HG03280 (cell line): ENCODE results near the gene CCNDBP1.
"Not testable (repeated sequence)": the region's sequence is repeated elsewhere in the genome, so short reads cannot be mapped to it uniquely, and the experiment has no call there.

ENCODE experiments used
- ATAC-seq: cut with Tn5 transposase; IDR thresholded peaks from one replicate; pipeline ENCODE4 v1.9.1; 2021; ENCODE audit warnings: mild to moderate bottlenecking, moderate library complexity; ENCODE audit not compliant: unreplicated experiment

Gene CCNDBP1

DNA sequence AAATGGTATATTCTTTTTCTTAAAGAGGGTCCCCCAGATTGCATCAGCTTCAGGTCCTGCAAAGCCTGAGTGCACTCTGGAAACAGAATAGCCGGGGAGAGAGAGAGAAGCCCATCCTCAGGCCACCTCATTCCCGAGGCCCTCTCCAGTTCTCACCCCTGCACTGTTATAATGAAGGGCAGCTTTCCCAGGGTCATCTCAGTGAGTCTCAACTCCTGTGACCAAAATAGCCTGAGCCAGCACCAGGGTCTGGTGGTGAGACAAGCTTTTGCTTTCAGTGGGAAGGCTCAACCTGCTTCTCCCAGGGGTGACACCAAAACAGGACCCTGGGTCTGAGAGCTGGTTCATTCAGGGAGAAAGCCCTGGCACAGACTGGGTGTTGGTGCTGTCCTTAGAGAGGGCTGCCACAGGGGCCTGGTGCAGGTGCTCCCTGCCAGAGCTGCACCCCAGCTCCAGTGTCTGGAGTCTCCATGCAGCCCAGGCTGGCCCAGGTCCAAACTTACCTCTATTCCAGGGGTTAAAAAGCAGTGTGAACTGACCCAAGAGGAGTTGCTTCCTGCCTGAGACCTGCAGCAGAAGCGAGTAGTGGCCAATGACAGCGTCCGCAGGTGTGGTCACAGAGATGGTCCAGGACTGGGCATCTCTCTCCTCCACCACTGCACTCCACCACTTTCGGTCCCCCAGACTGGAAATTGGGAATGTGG, 29.5 kb downstream of the CCNDBP1 start:
- ATAC-seq, result no peak

DNA sequence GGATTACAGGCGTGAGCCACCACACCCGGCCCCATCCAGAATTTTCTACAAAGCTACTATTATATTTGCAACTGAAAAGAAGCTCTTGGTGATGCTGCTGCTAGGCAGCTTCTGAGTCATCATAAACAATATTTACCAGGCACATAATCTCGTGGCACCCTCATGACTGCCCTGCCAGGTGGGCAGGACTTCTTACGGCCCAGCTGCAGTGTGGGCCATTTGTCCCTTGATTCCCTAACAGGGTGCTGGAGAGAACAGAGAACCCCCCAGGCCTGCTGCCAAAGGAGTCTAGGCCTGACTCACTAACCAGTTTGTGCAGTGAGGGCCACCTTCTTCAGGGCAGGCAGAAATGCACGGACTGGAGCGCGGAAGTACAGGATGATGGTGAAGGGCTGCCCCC, 30.8 kb downstream of the CCNDBP1 start:
- ATAC-seq, result no peak

DNA sequence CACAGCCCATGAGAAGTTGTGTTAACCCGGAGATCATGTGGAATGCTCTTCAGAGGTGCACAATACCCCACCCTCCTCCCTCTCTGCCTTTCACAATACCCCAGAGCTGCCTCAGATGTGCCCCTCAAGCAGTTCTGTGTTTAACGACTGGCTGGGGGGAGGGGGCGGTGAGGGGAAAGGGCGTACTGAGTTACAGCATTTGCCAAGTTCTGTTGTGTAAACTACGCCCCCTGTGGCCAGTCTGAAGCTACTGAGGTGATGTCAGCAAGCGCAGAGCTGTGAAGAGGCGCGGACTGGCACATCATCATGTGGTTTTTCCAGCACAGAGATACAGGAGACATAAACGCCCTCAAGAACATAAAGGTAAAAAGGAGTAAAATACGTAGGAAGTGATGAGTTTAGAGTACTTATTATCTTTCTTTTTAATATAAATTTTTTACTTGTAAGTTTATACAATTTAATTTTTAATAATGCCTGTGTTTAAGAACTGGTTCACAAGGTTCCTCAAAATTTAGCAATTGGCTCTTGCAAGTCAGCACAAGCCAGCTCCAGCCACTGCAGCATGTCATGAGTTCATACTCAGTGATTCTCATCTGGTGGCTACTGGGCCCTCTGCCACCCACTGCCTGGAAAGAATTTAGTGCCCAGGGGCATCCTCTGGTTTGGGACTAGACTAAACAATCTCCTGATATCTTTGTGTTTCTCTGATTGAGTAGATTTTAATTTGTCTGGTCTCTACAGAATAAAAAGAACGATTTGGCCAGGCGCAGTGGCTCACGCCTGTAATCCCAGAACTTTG, 33.9 kb downstream of the CCNDBP1 start:
- no peak for ATAC-seq

DNA sequence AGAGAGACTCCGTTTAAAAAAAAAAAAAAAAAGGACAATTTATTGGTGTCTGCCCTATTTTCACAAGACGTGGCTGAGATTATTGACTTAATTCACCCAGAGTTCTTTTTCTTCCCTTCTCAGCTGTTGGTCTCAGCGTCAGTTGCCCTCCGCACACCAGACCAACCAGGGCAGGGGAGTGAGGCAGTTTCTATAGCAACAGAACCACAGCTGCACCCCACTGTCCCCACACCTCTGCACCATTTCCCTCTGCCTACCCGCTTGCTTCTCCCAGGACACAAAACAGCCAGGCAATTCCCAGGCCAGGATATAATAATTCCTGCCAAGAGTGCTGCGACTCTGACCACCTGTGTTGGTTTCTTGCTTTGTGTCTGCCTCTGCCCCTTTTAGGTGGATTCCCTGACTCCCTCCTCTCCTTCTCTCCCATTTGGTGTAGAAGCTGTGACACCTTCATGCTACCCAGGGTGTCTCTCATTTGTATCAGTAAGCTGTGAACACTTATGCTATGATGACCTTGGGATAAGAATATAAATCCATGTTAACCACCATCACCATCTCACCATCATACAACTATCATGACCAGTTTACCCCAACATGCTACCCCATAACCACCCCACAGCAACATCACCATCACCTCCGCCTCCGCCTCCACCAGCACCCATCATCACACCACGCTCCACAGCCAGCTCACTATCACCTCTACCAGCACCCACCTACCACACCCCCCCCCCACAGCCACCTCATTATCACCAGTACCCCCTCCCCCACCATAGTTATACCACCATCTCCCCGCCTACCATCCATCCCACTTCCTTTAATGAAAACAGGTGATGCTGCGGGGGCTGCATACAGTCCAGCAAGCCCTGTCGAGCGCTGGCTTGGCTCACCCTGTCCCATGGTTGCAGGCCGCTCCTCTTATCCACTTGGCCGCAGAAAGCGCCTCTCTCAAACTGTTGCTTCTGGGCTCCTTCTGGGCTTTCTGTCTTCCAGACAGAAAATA, 35.0 kb downstream of the CCNDBP1 start:
- no peak for ATAC-seq

DNA sequence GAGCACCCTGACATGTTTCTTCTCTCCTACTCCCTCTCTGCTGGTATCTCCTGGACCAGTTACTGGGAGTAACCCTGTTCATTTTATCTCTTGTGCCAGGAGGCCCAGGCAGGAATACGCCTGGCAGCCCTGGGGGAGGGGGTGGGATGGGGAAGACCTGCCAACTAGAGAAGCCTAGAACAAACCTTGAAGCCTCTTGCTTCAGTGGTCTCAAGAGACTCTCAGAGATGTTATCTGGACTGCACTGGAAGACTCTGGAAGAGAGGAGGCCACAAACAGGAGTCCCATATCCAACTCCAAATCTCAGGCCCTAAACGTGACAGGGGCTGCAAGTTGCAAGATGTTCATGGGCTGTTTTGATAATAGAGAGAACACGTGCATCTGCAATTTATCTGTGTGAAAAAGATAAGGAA, 35.8 kb downstream of the CCNDBP1 start, which contains the start of gene EPB42:
EPB42 (minus strand) TSS at position 28 of the 413 bp plus-strand sequence. CDS start 193 bp downstream, outside the sequence.
- no peak for ATAC-seq

DNA sequence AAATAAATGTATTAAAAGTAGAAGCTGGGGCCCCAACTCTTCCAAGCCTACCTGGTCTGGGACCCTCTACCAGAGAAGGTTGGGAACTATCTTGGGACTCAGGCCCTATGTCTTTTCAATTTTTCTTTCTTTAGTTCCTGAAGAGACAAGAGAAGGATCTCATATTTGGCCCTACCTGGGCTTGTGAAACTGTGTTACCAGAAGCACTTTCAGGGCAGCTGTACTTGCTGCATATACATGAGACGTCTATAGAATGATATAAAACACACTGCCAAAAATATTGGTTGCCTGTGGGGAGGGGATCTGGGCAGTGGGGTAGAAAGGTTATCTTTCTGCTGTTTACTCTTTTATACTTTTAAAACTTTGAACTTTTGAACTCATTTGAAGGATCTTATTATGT, 36.2 kb downstream of the CCNDBP1 start:
- no peak for ATAC-seq

DNA sequence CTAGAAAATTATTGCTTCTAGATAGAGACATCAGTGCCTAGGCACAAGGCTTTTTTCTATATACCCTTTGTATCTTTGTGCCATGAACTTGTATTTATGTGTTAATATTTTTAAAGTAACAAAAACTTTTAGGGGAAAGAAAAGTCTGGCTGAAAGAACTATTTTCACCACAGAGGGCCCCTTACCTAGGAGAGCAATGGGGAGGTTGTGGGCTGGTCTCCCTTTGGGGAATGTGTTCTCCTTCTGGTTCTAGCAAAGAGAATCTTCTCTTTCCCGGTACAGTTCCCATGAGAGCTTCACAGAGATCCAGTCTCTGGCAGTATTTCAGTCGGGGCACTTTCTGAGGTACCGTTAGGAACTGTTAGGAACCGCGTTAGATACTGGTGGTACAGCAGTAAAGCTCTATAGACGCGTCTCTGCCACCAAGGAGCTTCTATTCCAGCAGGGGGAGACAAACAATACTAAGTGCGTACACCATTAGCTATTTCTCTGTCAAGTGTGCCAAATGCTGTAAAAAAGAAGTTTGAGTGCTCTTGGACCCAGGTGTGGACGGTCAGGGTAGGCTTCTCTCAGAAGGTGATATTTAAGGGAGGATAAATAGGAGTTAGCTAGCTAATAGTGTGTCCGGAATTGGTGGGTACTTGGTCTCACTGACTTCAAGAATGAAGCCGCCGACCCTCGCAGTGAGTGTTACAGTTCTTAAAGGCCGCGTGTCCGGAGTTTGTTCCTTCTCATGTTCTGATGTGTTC, 40.2 kb downstream of the CCNDBP1 start:
- no peak for ATAC-seq

DNA sequence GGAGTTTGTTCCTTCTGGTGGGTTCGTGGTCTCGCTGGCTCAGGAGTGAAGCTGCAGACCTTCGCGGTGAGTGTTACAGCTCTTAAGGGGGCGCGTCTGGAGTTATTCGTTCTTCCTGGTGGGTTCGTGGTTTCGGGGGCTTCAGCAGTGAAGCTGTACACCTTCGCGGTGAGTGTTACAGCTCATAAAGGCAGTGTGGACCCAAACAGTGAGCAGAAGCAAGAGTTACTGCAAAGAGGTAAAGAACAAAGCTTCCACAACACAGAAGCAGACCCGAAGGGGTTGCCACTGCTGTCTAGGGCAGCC, 40.7 kb downstream of the CCNDBP1 start:
- not testable (repeated sequence) for ATAC-seq

DNA sequence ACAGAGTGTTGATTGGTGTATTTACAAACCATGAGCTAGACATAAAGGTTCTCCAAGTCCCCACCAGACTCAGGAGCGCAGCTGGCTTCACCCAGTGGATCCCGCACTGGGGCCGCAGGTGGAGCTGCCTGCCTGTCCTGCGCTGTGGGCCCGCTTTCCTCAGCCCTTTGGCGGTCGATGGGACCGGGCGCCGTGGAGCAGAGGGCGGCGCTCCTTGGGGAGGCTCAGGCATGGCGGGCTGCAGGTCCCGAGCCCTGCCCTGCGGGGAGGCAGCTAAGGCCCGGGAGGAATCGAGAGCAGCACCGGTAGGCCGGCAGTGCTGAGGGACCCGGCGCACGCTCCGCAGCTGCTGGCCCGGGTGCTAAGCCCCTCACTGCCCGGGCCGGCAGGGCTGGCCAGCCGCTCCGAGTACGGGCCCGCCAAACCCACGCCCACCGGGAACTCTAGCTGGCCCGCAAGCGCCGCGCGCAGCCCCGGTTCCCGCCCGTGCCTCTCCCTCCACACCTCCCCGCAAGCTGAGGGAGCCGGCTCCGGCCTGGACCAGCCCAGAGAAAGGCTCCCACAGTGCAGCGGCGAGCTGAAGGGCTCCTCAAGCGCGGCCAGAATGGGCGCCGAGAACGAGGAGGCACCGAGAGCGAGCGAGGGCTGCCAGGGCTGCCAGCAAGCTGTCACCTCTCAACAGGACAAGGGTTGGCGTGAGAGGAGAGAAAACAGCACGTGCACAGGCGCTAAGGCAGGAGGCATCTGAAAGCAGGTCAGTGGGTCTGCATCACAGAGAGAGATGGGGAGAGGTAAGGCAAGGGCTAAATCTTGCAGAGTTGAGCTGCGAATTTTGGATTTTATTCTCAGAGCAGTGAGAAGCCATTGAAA, 41.5 kb downstream of the CCNDBP1 start:
- ATAC-seq, result no peak

DNA sequence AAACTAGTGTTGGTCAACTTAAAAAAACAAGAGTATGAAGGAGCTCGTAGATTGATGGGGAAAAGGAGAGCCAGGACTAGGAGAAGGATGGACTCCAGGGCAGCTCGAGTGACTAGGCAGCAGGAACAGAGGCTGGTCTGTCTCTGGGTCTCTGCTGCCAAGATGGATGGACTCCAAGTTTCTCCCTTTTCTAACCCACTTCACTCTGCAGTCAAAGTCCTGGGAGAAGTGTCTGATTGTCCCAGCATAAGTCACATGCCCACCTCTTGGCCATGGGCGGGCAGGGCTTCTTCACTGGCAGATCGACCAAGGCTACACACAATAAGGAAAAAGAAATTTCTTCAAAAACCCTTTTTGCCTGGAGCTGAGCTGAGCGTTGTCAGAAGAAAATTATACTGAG, 44.8 kb downstream of the CCNDBP1 start:
- no peak for ATAC-seq

DNA sequence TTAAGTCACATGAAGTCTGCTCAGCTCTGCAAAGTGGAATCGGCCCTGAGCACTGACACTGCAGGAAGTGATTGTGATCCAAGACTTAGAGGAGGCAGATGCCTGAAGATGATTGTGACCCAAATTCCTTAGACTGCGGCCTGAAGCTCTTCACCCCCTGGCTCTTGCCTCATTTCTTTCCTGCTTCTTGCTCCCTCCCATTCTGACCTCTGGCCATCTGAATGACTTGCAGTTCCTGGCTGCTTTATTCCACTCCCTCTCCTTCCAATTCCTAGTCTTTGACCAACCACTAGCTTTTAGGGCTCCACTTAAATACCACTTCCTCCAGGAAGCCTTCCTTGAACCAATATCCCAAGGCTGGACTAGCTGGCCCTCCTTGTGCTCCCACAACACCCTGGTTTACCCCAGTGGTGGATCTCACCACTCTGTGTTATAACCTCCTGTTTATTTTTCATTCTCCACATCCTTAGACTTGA, 45.5 kb downstream of the CCNDBP1 start:
- no peak for ATAC-seq

DNA sequence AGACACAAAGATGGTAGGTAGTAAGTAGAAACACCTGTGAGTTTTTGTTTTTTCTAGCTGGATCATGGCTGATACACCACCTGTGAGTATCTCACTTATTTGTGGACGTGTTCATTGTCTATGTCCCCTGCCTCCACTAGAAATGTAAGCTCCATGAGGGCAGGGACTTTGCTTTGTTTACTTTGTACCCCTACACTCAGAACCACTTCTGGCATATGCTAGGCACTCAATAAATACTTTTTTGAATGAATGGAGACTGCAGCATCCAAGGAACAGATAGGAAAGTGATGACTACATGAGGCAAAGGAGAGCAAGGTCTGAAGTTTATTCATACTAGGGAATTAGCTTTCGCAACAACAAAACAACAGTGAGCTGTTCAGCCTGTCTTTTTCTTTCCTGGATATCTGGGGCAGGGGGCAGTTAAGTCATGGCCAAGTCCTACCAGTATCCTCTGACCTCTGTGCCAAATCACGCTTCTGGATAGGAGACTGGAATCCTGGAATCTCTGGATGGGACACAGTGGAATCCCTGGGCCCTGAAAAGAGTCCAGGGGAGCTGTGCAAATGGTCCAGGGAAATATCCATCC, 47.2 kb downstream of the CCNDBP1 start:
- ATAC-seq, result no peak

DNA sequence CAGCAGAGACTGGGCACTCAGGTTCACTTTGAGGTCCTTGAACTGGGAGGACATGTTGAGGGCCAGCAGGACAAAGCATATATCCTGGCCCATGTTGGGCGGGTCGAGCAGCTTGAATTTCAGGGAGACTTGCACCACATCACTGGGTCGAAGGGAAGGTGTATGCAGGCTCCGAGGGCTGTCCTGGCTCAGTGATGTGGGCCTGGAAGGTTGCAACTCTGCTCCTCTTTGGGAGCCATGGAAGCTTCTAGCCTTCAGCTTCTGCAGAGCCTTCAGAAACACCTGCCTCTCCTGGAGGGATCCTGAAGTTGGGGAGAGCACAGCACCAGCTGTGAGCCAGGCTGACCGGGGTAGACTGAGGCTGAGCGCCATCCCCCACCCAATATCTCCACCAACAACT, 50.3 kb downstream of the CCNDBP1 start:
- ATAC-seq, result no peak

DNA sequence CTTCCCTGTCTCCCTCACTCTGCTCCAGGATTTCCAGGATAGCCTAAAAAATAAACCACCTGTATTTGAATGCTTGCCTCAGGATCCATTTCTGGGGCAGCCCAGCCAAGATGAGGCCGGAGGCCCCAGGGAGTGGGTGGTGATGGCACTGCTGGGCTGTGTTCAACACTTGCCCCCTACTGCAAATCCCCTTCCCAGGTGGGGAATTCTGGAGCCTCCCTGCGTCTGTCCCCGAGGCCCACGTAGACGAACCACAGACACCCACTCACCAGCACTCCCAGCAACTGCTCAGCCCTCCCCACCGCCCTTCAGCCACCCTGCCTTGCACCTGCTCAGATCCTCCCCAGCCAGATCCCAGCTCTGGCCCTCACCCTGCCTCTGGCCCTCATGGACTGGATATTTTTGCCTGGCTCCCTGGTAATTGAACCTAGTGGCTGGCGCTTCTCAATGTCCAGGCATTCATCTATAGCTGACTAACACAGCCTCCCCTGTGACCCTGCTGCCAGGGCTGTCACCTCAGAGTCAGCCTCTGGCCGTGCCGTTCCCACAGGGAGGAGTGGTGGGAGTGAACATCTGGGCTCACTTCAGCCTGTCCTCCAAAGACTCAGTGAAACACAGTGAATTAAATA, 52.8 kb downstream of the CCNDBP1 start:
- ATAC-seq, result no peak

DNA sequence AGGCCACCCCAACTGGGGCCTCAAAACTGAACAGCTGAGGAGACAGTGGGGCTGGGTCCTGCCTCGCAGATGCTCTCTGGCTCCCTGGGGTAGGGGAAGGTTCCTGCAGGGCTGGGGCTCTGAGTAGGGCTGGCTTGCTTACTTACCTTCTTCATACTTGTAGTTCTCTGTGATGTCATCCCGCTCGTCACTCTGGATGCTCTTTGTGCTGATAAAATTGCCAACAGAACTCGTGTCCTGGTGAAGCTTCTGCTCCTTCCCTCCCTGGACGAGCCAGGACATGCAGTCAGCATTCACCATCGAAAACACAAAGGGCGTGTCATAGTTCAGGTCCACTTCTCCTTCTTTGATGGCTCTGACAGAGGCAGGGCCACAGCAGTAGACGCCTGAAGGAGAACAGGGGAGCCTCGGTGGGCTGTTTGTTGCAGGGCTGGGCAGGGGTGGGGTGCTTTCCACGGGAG, 53.5 kb downstream of the CCNDBP1 start:
- no peak for ATAC-seq

DNA sequence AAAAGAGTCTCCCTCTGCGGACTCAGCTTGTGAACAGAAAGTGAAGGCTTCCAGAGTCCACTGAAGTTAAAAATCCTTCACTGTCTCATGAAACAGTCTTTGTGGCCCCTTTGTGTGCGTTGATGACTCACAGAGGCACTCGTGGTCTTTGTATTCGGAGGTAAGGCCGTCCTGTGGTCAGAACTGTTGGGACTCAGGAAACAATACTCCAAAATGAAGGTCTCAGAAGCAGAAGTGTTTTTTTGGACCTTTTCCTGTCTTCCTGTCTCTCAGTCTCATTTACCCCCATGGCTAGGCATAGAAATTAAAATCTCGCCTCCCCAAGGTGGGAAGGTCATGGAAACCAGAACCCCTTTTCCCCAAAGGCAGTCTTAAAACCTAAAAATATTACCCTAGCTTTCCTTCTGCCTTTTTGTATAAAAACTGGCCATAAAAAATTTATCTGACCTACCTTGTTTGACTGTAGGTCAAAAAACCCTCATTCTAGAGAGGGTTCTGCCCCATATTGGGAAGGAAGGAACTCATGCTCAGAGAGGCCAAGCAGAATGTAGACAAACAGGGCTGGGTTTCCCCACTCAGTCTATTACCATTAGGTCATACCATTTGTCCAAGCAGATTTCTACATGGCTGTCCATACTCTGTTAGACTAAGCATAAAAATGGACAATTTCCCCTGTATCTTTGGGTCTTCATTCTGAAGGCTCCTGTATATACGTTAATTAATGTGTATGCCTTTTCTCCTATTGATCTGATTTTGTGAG, 54.7 kb downstream of the CCNDBP1 start:
- ATAC-seq, result no peak

DNA sequence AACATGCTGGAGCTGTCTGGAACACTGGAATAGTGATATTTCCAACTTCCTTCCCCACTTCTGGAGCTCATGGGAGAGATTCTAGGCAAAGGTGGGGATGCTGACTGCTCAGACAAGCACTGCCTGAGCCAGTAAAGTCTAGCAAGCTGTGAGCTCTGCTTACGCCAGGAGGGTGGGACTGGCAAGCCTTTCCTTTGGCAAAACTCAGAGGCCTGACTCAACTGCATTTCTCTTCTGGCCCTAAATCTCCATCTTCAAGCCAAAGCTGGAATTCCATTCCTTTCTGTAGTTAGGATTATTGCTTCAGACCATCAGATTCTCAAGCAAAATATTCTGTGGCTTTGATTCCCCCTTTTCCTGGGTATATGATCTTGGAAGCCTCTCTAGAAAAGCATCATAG, 55.9 kb downstream of the CCNDBP1 start:
- no peak for ATAC-seq

DNA sequence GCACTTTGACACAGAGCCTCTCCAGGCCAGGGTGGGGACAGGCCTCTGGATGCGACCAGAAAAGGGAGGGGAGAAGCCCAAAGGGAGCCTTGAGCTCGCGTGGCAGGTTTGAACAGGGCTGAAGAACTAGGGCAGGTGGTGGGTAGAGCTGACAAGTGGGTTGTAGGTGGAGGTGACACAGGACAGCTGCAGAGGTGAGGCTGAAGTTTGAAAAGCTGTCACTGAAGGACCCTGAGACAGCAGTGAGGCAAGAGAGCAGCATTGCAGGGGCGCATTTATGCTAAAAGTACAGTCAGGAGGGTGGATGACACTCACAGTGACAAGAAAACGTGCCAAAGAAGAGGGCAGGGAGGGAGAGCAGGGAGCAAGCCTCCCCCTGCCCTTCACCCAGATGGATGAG, 57.4 kb downstream of the CCNDBP1 start:
- no peak for ATAC-seq
